ELR (cell line): Measurements from ENCODE around the gene UBA1.
"Not testable (repeated sequence)": the region's sequence is repeated elsewhere in the genome, so short reads cannot be mapped to it uniquely, and the experiment has no call there.

Experiments used
- DNase-seq: peaks from one replicate; pipeline ENCODE4 v3.0.0-alpha.2; 2015; ENCODE audit warnings: low read depth

UBA1 gene

GRCh38 chrX:47229427-47229826 lies 35.8 kb downstream of the UBA1 start:
- no peak for DNase-seq

- no peak for DNase-seq
These were observed 36.7 kb downstream of the UBA1 start for GRCh38 chrX:47230136-47230868.

DNA sequence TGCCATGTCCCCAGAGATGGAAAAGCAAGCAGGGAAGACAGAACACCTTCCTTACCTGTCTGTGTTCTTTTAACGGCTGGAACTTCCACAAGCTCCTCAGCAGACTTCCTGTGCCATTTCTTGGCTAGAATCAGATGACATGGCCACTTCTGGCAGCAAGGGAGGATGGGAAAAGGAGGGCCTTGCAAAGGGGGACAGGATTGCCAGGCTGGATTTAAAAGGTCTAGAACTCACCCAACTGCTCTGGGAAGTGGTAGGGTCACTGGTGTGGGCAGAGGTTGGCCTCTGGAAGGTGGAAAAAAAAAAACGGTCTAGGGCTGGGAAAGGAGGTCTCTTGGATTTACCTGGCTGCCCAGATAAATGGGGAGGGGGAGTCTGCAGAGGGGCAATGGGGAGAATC lies 37.5 kb downstream of the UBA1 start:
- no peak for DNase-seq

DNA sequence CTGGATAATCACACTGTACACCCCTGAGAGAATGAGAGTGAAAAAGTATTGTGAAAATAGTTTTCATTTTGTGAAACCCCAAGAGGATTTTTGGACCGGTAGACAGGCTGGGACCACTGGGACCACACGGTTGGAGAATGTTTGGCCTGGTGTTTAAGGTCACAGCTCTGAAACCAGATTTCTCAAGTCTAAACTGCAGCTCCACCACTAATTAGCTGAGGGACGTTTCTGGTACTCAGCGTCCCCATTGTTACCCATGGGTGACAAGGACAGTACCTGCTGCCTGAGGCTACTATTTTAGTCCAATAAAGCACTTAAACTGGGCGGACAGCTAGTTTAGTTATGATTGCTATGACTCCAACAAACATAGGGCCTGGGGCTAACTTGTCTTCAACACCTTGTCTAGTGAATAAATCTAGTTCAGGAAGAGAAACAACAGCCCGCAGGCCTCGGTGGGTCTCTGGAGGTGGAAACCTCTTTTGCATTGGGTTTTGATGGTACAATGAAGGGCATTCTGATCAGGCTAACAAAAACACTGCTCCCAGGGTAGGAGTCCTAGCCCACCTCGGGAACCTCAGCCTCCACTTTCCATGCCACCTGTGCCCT lies 38.7 kb downstream of the UBA1 start:
- DNase-seq = peak; percentile 10

DNA sequence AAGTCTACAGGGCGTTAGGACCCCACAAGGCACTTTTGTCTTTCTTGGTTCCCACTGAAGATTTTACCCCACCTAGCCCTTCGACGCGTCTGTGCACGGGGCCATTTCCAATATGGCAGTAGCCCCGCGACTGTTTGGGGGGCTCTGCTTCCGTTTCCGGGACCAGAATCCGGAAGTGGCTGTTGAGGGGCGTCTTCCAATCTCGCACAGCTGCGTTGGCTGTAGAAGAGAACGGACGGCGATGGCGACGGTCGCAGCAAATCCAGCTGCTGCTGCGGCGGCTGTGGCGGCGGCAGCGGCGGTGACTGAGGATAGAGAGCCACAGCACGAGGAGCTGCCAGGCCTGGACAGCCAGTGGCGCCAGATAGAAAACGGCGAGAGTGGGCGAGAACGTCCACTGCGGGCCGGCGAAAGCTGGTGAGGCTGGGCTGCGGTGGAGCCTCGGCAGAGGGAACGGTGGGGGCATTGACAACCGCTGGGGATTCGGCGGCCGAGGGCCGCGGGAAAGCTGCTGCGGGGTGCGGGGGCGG lies 39.2 kb downstream of the UBA1 start, which contains the start of gene USP11:
Gene USP11 (plus strand): TSS at position 207 of the 530 bp plus-strand sequence. CDS start 35 bp downstream, at position 242.
- DNase-seq = peak; percentile 63

- DNase-seq = peak; percentile 96
These were observed 39.9 kb downstream of the UBA1 start for GRCh38 chrX:47233333-47234113.

GRCh38 chrX:47234583-47234982 lies 41.0 kb downstream of the UBA1 start:
- peak; percentile 21 for DNase-seq

DNA sequence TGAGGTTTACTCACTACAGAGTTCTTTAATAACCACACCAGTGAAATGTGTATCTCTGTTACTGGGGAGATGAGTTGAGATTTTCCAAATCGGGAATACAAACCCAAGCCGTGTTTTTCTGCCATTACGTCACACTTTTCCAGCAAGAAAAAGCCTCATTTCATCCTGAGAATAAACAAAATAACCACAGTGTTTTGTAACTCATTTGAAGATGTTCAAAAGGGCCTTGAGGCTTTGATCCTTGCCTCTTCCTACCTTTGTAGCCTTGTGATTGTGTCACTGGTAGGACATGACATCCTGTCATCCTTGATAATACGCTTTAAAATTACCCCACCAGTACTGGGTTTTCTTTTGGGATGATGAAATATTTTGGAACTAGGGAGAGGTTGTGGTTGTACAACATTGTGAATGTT lies 42.1 kb downstream of the UBA1 start:
- no peak for DNase-seq

- no peak for DNase-seq
These were observed 45.6 kb downstream of the UBA1 start for GRCh38 chrX:47239199-47239598.

DNA sequence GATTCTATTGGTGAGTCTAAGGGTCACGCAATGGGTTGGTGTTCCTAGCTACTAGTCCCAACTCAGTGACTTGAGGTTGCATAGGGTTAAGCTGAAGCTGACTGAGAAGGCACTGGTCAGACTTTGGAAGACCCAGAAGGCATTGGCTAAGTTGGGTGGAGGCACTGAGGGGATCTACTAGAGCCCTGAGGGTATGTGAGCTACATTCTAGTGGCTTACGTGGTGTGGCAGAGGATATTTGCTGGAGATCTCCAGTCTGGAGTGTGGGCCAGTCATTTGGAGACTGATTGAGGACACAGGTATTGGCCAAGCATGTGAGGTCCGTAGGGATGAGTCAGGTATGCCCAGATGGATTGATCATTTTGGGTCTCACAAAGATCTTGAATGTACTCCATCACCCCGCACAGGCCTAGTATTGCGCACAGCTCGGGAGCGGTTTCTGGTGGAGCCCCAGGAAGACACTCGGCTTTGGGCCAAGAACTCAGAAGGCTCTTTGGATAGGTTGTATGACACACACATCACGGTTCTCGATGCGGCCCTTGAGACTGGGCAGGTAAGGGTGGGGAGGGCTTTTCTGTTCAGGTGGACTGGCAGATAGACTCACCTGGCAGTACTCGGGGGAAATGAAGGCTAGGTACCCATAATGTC lies 46.4 kb downstream of the UBA1 start:
- no peak for DNase-seq

DNA sequence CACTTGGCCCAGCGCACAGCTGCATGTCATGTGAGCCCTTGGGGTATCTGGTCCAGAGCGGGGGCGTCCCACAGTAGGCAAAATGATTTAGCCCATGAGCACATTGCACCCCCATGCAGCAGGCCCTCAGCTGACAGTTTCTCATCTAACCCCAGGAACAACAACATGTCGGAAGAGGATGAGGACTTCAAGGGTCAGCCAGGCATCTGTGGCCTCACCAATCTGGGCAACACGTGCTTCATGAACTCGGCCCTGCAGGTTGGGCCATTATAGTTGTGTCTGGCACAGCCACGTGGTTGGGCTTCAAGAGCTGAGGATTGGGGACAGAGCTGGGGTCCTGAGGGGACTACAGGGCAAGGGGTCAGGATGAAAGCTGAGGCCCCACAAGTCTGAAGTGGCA lies 47.0 kb downstream of the UBA1 start:
- DNase-seq = no peak

- DNase-seq = no peak
These were observed 47.8 kb downstream of the UBA1 start for GRCh38 chrX:47241201-47242011.

DNA sequence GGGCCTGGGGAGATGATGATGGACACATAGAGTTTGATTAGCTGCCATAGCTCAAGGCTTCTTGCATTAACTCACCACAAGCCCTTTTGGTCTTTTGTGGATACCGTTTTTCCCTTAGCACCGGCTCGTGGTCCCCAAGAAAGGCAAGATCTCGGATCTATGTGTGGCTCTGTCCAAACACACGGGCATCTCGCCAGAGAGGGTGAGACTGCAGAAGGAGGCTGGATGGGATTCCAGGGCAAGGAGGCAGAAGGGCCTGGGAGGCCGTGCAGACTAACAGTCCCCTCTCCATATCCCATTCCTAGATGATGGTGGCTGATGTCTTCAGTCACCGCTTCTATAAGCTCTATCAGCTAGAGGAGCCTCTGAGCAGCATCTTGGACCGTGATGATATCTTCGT lies 48.7 kb downstream of the UBA1 start:
- DNase-seq = no peak

GRCh38 chrX:47243351-47243750 lies 49.7 kb downstream of the UBA1 start:
- no peak for DNase-seq

GRCh38 chrX:47244676-47245075 lies 51.0 kb downstream of the UBA1 start:
- no peak for DNase-seq

GRCh38 chrX:47245156-47245555 lies 51.5 kb downstream of the UBA1 start:
- DNase-seq = no peak

GRCh38 chrX:47247206-47247998 lies 53.8 kb downstream of the UBA1 start:
- peak; percentile 85 for DNase-seq

- DNase-seq = no peak
These were observed 54.3 kb downstream of the UBA1 start for GRCh38 chrX:47247999-47248320.

DNA sequence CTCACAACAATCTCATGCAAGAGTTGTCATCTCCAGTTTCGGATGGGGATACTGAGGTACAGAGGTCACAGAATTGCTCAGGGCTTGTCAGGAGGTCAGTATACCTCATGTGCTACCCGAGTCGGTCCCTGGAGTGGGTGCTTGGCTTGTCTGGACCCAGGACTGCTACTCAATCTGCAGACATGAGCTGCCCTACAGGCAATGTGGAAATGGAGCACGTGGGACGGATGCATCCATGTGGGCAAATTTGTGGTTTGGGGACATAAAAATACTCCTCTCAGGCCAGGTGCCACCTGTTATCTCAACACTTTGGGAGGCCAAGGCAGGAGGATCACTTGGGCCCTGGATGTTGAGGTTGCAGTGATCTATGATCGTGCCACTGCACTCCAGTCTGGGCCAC lies 54.9 kb downstream of the UBA1 start:
- DNase-seq = no peak

- no peak for DNase-seq
These were observed 56.4 kb downstream of the UBA1 start for GRCh38 chrX:47250017-47250347.

GRCh38 chrX:47257620-47258019 lies 64.0 kb downstream of the UBA1 start:
- DNase-seq = not testable (repeated sequence)
